Measurements from ENCODE around the gene CTSA. TPM values are rescaled to one million over a fixed set of nuclear protein-coding genes. Genes with fewer than 3 reads are reported as not detected.

Gene CTSA
- total and polyA plus RNA-seq, 4 donors, result 37.9 to 175 (median 112) TPM

DNA sequence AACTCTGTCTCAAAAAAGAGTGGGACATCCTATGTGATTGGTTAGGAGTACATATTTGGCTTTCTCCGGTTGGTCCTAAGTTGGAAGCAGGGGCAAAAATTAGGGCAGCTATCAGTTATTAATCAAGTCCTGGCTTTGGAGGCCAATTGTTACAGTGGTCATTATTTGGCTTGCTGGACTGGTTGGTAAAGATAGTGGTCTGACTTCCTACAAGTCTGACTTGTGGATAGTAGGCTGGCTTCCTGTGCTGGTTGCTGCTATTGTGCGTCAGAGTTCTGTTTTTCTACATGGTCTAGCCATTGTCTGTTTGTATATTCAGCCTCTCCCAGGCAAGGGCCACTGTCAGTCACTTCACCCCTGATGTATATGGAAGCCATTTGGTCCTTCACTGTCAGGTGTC lies 40.9 kb upstream of the CTSA start:
- no peak for ATAC-seq (ENCODE audit: low FRiP score)
- DNase-seq, result no peak
- H3K36me3 ChIP-seq (ENCODE audit: control insufficient read depth in 1 of 2, insufficient read depth in 2 of 2, low read length in 1 of 2), result peaks cover 0 to 6% of the 10 kb centered on the region in 2 donors
- intact Hi-C loops (cut with DNase I), result no loop called here
- peaks cover 0 to 3% of the 10 kb centered on the region in 2 donors for H3K4me1 ChIP-seq (ENCODE audit: control insufficient read depth in 1 of 2, insufficient read depth in 2 of 2, low read length in 2 of 2)
- WGBS, 2 donors, result 92 to 98% methylated on average over 2 of the region's 2 CpGs
- no peaks in the 10 kb centered on the region for H3K9me3 ChIP-seq (ENCODE audit: control insufficient read depth, low read length)
- H3K27ac ChIP-seq (ENCODE audit: low read depth in 1 of 2, low read length in 2 of 2), result no peak overlapping the region
- H3K27me3 ChIP-seq (ENCODE audit: control insufficient read depth in 1 of 2, insufficient read depth in 2 of 2, low read length in 1 of 2), result no peaks in the 10 kb centered on the region
- no peak overlapping the region for H3K4me3 ChIP-seq (ENCODE audit: low read length in 2 of 2)

DNA sequence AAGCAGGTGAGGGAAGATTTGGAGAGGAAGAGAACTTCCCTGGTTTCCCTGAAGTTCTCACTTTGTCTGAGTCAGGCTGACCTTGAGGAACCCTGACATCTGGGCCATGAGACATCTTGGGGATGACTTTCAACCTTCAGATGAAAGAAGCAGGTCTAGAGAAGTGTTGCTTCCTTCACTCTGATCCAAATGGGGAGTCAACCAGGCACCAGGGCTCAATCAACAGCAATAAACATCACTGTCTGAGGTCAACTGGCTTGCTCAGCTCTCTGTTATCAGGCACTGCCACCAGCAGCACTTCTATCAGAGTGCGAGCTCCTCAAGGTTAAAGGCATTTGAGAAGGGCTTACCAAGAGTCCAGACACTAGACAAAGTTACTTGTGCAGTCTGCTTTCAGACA lies 40.2 kb upstream of the CTSA start:
- Histone ChIP-seq H3K4me3 (ENCODE audit: low read length in 2 of 2) (no peak overlapping the region), H3K27me3 (ENCODE audit: control insufficient read depth in 1 of 2, insufficient read depth in 2 of 2, low read length in 1 of 2) (no peaks in the 10 kb centered on the region), H3K27ac (ENCODE audit: low read depth in 1 of 2, low read length in 2 of 2) (peak overlapping the region in 1 of 2 donors; percentile 45), H3K36me3 (ENCODE audit: control insufficient read depth in 1 of 2, insufficient read depth in 2 of 2, low read length in 1 of 2) (peaks cover 0 to 6% of the 10 kb centered on the region in 2 donors), H3K9me3 (ENCODE audit: control insufficient read depth, low read length) (no peaks in the 10 kb centered on the region), H3K4me1 (ENCODE audit: control insufficient read depth in 1 of 2, insufficient read depth in 2 of 2, low read length in 2 of 2) (peaks cover 0 to 3% of the 10 kb centered on the region in 2 donors)
- intact Hi-C loops (cut with DNase I), result no loop called here
- 36 to 97% methylated on average over 1 of the region's 1 CpG for WGBS, 2 donors
- ATAC-seq (ENCODE audit: low FRiP score), result no peak
- DNase-seq, result no peak

DNA sequence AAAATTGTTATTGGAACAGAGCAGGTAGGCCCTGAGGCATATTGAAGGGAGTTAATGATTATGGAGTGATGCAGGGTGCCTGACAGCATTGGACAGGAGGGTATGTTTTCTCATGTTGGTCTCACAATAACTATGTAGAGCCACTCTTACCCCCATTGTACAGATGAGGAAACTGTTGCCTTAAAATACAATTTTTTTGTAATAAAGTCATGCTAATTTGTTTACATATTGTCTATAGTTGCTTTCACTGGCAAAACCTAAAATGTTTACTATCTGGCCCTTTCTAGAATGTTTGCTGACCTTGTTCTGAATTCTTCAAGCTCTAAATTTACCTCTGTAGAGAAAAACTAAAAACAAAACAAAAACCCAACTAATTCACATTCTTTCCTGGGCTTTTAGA lies 39.6 kb upstream of the CTSA start:
- H3K9me3 ChIP-seq (ENCODE audit: control insufficient read depth, low read length), result no peaks in the 10 kb centered on the region
- no peak for ATAC-seq (ENCODE audit: low FRiP score)

DNA sequence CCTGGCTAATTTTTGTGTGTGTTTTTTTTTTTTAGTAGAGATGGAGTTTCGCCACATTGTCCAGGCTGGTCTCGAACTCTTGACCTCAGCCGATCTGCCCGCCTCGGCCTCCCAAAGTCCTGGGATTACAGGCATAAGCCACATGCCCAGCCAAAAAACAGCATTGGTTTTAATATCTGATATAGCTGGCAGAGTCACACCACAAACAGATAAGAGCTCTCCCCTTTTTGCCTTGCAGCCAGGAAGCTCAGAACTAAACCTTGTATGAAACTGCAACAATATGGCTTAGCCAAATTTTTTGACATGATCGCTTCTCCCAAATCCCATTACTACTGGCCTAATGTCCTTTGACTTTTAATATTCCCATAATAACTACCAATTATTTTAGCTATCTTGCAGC lies 38.8 kb upstream of the CTSA start:
- Histone ChIP-seq H3K27ac (ENCODE audit: low read depth in 1 of 2, low read length in 2 of 2) (no peak overlapping the region), H3K4me3 (ENCODE audit: low read length in 2 of 2) (no peak overlapping the region), H3K9me3 (ENCODE audit: control insufficient read depth, low read length) (no peaks in the 10 kb centered on the region), H3K27me3 (ENCODE audit: control insufficient read depth in 1 of 2, insufficient read depth in 2 of 2, low read length in 1 of 2) (no peaks in the 10 kb centered on the region), H3K4me1 (ENCODE audit: control insufficient read depth in 1 of 2, insufficient read depth in 2 of 2, low read length in 2 of 2) (peaks cover 0 to 3% of the 10 kb centered on the region in 2 donors), H3K36me3 (ENCODE audit: control insufficient read depth in 1 of 2, insufficient read depth in 2 of 2, low read length in 1 of 2) (peaks cover 0 to 4% of the 10 kb centered on the region in 2 donors)
- 95 to 98% methylated on average over 6 of the region's 6 CpGs for WGBS, 2 donors
- ATAC-seq (ENCODE audit: low FRiP score), result no peak
- intact Hi-C loops (cut with DNase I), result no loop called here
- no peak for DNase-seq

More for the DNA sequence above, 39.6 kb upstream of the CTSA start:
- Histone ChIP-seq H3K36me3 (ENCODE audit: control insufficient read depth in 1 of 2, insufficient read depth in 2 of 2, low read length in 1 of 2) (peaks cover 0 to 6% of the 10 kb centered on the region in 2 donors), H3K27me3 (ENCODE audit: control insufficient read depth in 1 of 2, insufficient read depth in 2 of 2, low read length in 1 of 2) (no peaks in the 10 kb centered on the region), H3K4me3 (ENCODE audit: low read length in 2 of 2) (no peak overlapping the region), H3K4me1 (ENCODE audit: control insufficient read depth in 1 of 2, insufficient read depth in 2 of 2, low read length in 2 of 2) (peaks cover 0 to 3% of the 10 kb centered on the region in 2 donors), H3K27ac (ENCODE audit: low read depth in 1 of 2, low read length in 2 of 2) (no peak overlapping the region)
- intact Hi-C loops (cut with DNase I), result no loop called here
- no peak for DNase-seq

DNA sequence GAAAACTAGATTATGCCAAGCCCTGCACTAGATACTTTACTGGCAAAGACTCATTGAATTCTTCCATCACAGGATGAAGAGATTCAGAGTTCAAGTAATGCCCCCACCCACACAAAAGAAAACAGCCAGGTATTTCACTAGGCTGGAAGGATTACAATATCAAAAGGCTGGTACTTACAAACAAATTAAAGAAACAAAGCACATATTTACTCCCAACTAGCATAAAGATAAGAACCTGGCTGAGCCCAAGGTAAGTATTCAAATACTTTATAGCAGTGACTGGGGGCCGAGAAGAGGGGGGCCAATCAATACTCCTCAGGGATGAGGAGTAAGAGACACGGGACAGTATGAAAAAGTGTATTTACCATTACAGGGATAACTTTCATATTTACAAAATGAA lies 37.7 kb upstream of the CTSA start:
- H3K27ac ChIP-seq (ENCODE audit: low read depth in 1 of 2, low read length in 2 of 2), result no peak overlapping the region
- H3K27me3 ChIP-seq (ENCODE audit: control insufficient read depth in 1 of 2, insufficient read depth in 2 of 2, low read length in 1 of 2), result no peaks in the 10 kb centered on the region
- H3K36me3 ChIP-seq (ENCODE audit: control insufficient read depth in 1 of 2, insufficient read depth in 2 of 2, low read length in 1 of 2), result peaks cover 0 to 4% of the 10 kb centered on the region in 2 donors
- intact Hi-C loops (cut with DNase I), result no loop called here
- no peak overlapping the region for H3K4me3 ChIP-seq (ENCODE audit: low read length in 2 of 2)
- no peak for ATAC-seq (ENCODE audit: low FRiP score)
- no peaks in the 10 kb centered on the region for H3K9me3 ChIP-seq (ENCODE audit: control insufficient read depth, low read length)
- WGBS, 2 donors, result 52 to 84% methylated on average over 2 of the region's 2 CpGs
- H3K4me1 ChIP-seq (ENCODE audit: control insufficient read depth in 1 of 2, insufficient read depth in 2 of 2, low read length in 2 of 2), result peaks cover 0 to 3% of the 10 kb centered on the region in 2 donors
- no peak for DNase-seq

DNA sequence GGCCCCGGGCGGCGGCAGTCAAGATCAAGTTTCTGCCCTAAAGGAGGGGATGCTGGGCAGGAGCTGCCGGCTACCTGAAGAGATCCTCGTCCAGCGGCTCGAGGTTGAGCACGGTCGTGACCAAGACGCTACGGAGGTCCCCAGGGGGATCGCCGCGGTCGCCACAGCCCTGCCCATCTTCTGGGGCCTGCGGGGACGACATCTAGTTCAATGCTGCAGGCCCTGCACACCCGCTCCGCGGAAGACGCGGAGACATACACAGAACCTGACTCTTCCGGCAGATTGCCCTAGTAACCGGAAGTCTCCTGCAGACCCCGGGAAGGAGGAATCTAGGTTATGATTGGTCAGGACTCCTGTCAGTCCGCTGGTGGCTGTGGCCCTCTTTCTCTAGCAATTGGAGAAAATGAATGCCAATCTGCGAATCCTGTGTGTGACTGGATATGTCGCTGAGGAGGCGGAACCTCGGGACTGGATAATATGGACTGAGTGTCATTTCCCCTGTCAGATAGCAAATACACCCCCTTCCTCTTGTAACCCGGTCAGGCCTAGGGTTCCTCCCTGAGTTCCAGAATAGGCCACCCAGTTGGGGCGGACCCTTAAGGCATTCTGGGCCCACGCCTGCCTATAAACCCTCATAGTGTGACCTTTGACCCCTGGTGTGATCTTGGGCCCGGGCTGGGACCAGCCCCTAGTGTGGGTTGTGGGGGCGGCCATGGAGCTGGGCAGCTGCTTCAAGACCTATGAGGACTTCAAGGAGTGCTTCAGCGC lies 33.8 kb upstream of the CTSA start, which contains the start of the genes ACOT8 and ZSWIM3:
ACOT8 (minus strand) TSS at position 279 of the 768 bp plus-strand sequence; CDS start at position 202, 77 bp downstream.
ZSWIM3 (plus strand) TSS at position 501 of the 768 bp plus-strand sequence; CDS start at position 713, 212 bp downstream.
- Histone ChIP-seq H3K4me1 (ENCODE audit: control insufficient read depth in 1 of 2, insufficient read depth in 2 of 2, low read length in 2 of 2) (peaks cover 0 to 3% of the 10 kb centered on the region in 2 donors), H3K27me3 (ENCODE audit: control insufficient read depth in 1 of 2, insufficient read depth in 2 of 2, low read length in 1 of 2) (no peaks in the 10 kb centered on the region), H3K4me3 (ENCODE audit: low read length in 2 of 2) (peak within 1 kb of the TSS; percentile 77 to 91), H3K9me3 (ENCODE audit: control insufficient read depth, low read length) (no peaks in the 10 kb centered on the region), H3K27ac (ENCODE audit: low read depth in 1 of 2, low read length in 2 of 2) (peak within 1 kb of the TSS in 1 of 2 donors; percentile 39), H3K36me3 (ENCODE audit: control insufficient read depth in 1 of 2, insufficient read depth in 2 of 2, low read length in 1 of 2) (no peaks in the 10 kb centered on the region)
- DNase-seq, result peak; percentile 90 to 96
- peak; percentile 97 for ATAC-seq (ENCODE audit: low FRiP score)
- WGBS, 2 donors, result 0 to 1% methylated on average over 34 to 36 of the region's 36 CpGs
- intact Hi-C loops (cut with DNase I), result loop anchor here in 1 of 2 donors (2.0 kb wide), 1 partner anchor 22 kb away; no protein-coding TSS in a partner anchor

DNA sequence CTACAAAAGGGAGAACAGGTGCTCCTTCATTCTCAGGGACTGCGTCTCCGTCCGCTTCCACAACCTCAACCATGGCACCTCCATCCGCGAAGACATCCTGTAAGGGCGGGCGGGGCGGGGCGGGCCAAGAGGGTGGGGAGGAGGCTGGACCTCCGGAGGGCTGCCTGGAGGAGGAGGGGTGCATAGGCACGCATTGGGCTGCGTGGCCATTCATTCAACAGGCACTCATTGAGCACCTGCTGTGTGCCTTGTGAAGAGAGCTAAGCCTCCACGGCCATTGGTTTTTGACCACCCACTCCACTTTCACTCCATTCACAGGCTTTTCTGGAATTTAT lies 33.3 kb upstream of the CTSA start:
- Histone ChIP-seq H3K27me3 (ENCODE audit: control insufficient read depth in 1 of 2, insufficient read depth in 2 of 2, low read length in 1 of 2) (no peaks in the 10 kb centered on the region), H3K27ac (ENCODE audit: low read depth in 1 of 2, low read length in 2 of 2) (peak overlapping the region in 1 of 2 donors; percentile 39), H3K4me3 (ENCODE audit: low read length in 2 of 2) (peak overlapping the region; percentile 36 to 55), H3K9me3 (ENCODE audit: control insufficient read depth, low read length) (no peaks in the 10 kb centered on the region), H3K4me1 (ENCODE audit: control insufficient read depth in 1 of 2, insufficient read depth in 2 of 2, low read length in 2 of 2) (peaks cover 0 to 3% of the 10 kb centered on the region in 2 donors), H3K36me3 (ENCODE audit: control insufficient read depth in 1 of 2, insufficient read depth in 2 of 2, low read length in 1 of 2) (no peaks in the 10 kb centered on the region)
- WGBS, 2 donors, result 8 to 12% methylated on average over 13 of the region's 13 CpGs
- intact Hi-C loops (cut with DNase I), result loop anchor here in 1 of 2 donors (2.0 kb wide), 1 partner anchor 23 kb away; no protein-coding TSS in a partner anchor
- ATAC-seq (ENCODE audit: low FRiP score), result no peak
- DNase-seq, result no peak

DNA sequence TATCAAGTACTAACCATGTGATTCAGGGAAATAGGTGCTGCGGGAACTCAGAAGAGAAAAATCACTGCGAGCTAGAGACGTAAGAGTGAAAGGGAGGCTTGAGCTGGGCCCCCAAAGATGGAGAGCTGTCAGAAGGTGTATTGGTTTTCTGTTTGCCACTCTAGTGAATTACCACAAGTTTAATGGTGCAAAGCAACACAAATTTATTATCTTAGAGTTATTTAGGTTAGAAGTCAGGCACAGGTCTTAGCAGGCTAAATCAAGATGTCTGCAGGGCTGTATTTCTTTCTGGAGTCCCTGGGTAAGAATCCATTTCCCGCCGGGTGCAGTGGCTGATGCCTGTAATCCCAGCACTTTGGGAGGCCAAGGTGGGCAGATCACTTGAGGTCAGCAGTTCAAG lies 31.2 kb upstream of the CTSA start:
- DNase-seq (no peak), ATAC-seq (ENCODE audit: low FRiP score) (no peak)
- Histone ChIP-seq H3K27me3 (ENCODE audit: control insufficient read depth in 1 of 2, insufficient read depth in 2 of 2, low read length in 1 of 2) (no peaks in the 10 kb centered on the region), H3K9me3 (ENCODE audit: control insufficient read depth, low read length) (no peaks in the 10 kb centered on the region), H3K36me3 (ENCODE audit: control insufficient read depth in 1 of 2, insufficient read depth in 2 of 2, low read length in 1 of 2) (no peaks in the 10 kb centered on the region), H3K27ac (ENCODE audit: low read depth in 1 of 2, low read length in 2 of 2) (no peak overlapping the region), H3K4me1 (ENCODE audit: control insufficient read depth in 1 of 2, insufficient read depth in 2 of 2, low read length in 2 of 2) (peaks cover 0 to 2% of the 10 kb centered on the region in 2 donors), H3K4me3 (ENCODE audit: low read length in 2 of 2) (no peak overlapping the region)
- WGBS, 2 donors, result 84 to 86% methylated on average over 5 of the region's 5 CpGs
- intact Hi-C loops (cut with DNase I), result no loop called here

Measured in aorta (tissue), 5 donors.